ENCODE results near the gene TAS2R1.

Gene TAS2R1

DNA sequence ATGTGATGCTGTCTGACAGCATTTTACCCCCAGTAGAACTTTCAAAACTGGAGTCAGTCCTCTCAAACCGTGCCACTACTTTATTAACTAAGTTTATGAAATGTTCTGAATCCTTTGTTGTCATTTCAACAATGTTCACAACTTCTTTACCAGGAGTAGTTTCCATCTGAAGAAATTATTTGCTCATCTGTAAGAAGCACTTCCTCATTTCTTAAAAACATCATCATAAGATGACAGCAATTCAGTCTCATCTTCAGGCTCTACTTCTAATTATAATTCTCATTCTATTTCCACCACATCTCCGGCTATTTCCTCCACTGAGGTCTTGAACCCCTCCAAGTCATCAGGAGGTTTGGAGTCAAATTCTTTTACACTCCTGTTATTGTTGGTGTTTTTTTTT, 2.3 kb upstream of the TAS2R1 start:
- Mint-ChIP-seq H3K4me3 (no peak overlapping the region), H3K27ac (no peak overlapping the region), H3K4me1 (no peaks in the 10 kb centered on the region), H3K36me3 (no peaks in the 10 kb centered on the region), H3K9me3 (peaks cover 28% of the 10 kb centered on the region)
- no peak for DNase-seq (ENCODE audit: low spot score in 2 of 2)
- no peak for ATAC-seq

DNA sequence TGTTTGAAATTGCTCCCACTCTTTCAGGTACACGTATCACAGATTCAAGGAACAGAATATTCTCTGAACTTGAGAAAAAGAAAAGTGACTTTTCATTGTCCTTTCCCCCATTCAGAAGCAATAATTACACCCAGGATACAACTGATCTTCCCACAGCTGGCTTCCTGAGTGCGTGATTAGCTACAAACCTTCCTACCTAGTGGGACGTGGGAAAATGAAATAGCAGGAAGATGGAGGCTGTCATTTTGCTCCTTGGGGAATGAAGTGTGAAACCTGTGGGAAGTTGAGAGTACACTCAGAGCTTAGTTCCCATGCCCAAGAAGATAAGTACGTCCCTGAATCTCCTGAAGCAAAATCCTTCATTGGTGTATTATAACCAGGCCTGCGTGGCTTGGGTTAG, 2.6 kb downstream of the TAS2R1 start:
- ATAC-seq (no peak), DNase-seq (ENCODE audit: low spot score in 2 of 2) (no peak)
- H3K4me3 Mint-ChIP-seq: no peak overlapping the region
- H3K27ac Mint-ChIP-seq: no peak overlapping the region
- no peaks in the 10 kb centered on the region for H3K4me1 Mint-ChIP-seq
- H3K36me3 Mint-ChIP-seq: no peaks in the 10 kb centered on the region
- peaks cover 21% of the 10 kb centered on the region for H3K9me3 Mint-ChIP-seq

DNA sequence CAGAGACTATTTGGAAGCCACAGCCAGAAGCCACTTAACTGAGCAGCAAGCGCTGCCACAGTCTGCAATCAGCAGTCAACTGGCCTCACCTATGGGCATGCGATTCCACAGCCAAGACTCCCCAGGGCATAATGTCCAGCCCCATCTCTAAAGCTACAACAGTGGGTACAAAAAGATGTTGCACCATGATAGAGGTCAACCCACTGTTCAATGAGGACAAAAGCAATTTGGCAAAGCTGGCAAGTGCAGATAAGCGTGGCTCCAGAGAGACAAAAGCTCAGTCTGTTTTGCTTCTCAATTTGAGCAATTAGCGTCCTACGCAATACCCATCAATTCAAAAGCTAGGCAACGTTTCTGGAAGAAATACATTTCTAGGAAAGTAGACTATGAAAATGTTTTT, 3.2 kb downstream of the TAS2R1 start:
- no peaks in the 10 kb centered on the region for H3K36me3 Mint-ChIP-seq
- DNase-seq (ENCODE audit: low spot score in 2 of 2) (no peak), ATAC-seq (no peak)
- H3K4me1 Mint-ChIP-seq: no peaks in the 10 kb centered on the region
- no peak overlapping the region for H3K4me3 Mint-ChIP-seq
- H3K27ac Mint-ChIP-seq: no peak overlapping the region
- peaks cover 21% of the 10 kb centered on the region for H3K9me3 Mint-ChIP-seq

- DNase-seq (ENCODE audit: low spot score in 2 of 2): no peak
- no peak for ATAC-seq
- Mint-ChIP-seq H3K27ac (no peak overlapping the region), H3K4me3 (no peak overlapping the region), H3K36me3 (no peaks in the 10 kb centered on the region), H3K9me3 (peaks cover 18% of the 10 kb centered on the region), H3K4me1 (no peaks in the 10 kb centered on the region)
Measured at GRCh38 chr5:9625731-9626130, 4.4 kb downstream of the TAS2R1 start.

GRCh38 chr5:9625286-9625685, 4.9 kb downstream of the TAS2R1 start:
- no peak overlapping the region for H3K27ac Mint-ChIP-seq
- DNase-seq (ENCODE audit: low spot score in 2 of 2): no peak
- H3K4me1 Mint-ChIP-seq: no peaks in the 10 kb centered on the region
- no peak overlapping the region for H3K4me3 Mint-ChIP-seq
- no peaks in the 10 kb centered on the region for H3K36me3 Mint-ChIP-seq
- peaks cover 18% of the 10 kb centered on the region for H3K9me3 Mint-ChIP-seq
- no peak for ATAC-seq

- Mint-ChIP-seq H3K36me3 (no peaks in the 10 kb centered on the region), H3K4me3 (no peak overlapping the region), H3K9me3 (peaks cover 18% of the 10 kb centered on the region), H3K4me1 (no peaks in the 10 kb centered on the region), H3K27ac (no peak overlapping the region)
- ATAC-seq (no peak), DNase-seq (ENCODE audit: low spot score in 2 of 2) (no peak)
Measured at GRCh38 chr5:9624196-9624947, 5.8 kb downstream of the TAS2R1 start.

- Mint-ChIP-seq H3K36me3 (no peaks in the 10 kb centered on the region), H3K4me1 (no peaks in the 10 kb centered on the region), H3K9me3 (peaks cover 17% of the 10 kb centered on the region), H3K27ac (no peak overlapping the region), H3K4me3 (no peak overlapping the region)
- no peak for ATAC-seq
- no peak for DNase-seq (ENCODE audit: low spot score in 2 of 2)
Measured at GRCh38 chr5:9623661-9624060, 6.5 kb downstream of the TAS2R1 start.

DNA sequence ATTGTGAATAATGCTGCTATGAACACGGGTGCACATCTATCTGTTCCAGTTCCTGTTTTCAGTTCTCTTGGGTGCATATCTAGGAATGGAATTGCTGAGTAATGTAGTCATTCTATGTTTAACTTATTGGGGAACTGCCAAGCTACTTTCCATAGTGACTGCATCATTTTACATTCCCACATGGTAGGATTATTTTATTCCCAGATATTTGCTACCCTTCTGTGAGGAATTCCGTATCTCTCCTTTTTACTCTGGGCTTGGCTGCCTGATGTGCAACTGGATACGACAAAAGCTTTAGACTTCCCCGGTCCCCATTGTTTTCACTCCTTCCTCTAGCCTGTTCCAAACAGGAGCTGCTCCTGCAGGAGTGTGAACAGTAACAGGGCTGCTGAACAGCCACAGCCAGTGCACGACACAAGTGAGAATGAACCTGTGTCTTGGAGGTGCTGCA, 7.2 kb downstream of the TAS2R1 start:
- Mint-ChIP-seq H3K4me3 (no peak overlapping the region), H3K9me3 (peaks cover 13% of the 10 kb centered on the region), H3K27ac (no peak overlapping the region), H3K4me1 (no peaks in the 10 kb centered on the region), H3K36me3 (no peaks in the 10 kb centered on the region)
- DNase-seq (ENCODE audit: low spot score in 2 of 2): no peak
- ATAC-seq: no peak

DNA sequence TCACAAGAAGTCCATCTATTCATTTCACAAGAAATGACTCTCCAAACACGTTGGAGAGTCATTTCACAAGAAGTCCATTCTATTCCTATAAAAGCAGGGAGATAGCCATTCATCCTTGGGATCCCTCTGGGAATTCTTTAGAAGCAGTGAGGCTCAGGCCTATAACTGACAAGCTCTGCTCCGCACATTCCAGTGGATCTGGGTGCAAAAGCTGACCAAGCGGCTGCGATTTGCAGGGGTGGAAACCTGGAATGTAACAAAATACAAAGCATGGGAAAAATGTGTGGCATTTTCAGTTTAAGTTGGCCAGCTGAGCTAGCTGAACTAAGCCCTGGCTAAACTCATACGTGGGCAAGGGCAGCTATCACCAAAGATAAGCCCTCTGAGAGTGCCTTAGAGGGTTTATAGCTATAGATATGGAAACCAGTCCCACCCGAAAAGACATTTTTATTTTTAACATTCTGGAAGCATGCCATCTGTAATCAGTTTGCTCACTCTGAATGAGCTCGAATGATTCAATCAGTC, 8.7 kb downstream of the TAS2R1 start:
- H3K27ac Mint-ChIP-seq: no peak overlapping the region
- H3K9me3 Mint-ChIP-seq: peaks cover 12% of the 10 kb centered on the region
- H3K4me1 Mint-ChIP-seq: no peaks in the 10 kb centered on the region
- no peaks in the 10 kb centered on the region for H3K36me3 Mint-ChIP-seq
- no peak overlapping the region for H3K4me3 Mint-ChIP-seq
- DNase-seq (ENCODE audit: low spot score in 2 of 2) (no peak), ATAC-seq (no peak)

GRCh38 chr5:9619331-9620092, 10.6 kb downstream of the TAS2R1 start:
- Mint-ChIP-seq H3K4me1 (no peaks in the 10 kb centered on the region), H3K36me3 (no peaks in the 10 kb centered on the region), H3K4me3 (no peak overlapping the region), H3K27ac (no peak overlapping the region), H3K9me3 (peaks cover 17% of the 10 kb centered on the region)
- DNase-seq (ENCODE audit: low spot score in 2 of 2) (no peak), ATAC-seq (no peak)

DNA sequence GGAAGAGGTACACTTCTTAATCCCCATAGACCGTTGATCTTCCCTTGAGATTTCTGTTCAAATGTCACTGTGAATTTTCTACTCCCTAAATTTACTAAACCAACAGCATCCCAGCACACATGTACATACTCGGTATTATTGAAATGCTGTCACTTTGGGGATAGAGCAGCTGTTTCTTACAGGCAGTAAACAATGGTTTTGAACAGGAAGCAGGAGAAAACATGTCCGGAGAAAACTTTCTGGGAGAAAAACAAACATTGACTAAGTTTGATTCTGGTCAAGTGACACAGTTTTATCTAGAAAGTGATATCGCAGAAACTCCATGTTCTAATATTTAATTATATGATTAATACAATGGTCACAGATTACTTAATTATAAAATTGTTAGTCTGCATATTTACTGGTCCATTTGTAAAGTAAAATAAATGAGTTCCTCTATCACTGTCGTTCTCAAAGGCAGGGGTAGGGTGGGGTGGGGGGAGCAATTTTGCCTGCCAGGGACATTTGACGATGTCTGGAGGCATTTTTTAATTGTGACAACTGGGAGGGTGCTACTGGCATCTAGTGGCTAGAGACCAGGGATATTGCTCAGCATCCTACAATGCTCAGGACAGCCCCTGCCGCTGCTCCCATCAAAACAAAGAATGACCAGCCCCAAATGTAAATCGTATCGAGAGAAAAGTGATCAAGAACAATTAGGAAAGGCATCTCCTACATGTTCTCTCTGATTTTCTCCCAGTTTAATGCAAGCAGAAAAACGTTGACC, 12.2 kb downstream of the TAS2R1 start:
- ATAC-seq: no peak
- Mint-ChIP-seq H3K4me3 (no peak overlapping the region), H3K36me3 (no peaks in the 10 kb centered on the region), H3K27ac (no peak overlapping the region), H3K4me1 (no peaks in the 10 kb centered on the region), H3K9me3 (peaks cover 13% of the 10 kb centered on the region)
- DNase-seq (ENCODE audit: low spot score in 2 of 2): no peak

DNA sequence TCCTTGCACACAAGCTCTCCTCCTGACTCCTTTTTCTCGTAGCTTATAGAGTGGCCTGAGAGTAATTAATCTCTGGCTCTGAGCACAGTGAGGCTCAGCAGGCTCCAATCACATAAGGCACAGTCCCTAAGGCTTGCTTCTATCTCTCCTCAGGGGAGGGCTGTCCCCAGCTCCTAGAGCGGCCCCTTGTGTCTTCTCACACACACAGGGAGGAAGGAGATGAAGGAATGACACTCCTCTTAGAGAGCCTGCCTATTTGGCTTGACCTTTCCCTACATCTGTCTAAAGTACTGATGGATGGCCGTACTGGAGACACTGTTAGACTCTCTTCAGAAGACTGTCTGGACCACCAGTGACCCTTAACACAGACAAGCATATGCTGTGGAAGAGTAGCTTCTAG, 12.9 kb downstream of the TAS2R1 start:
- H3K9me3 Mint-ChIP-seq: peaks cover 15% of the 10 kb centered on the region
- no peaks in the 10 kb centered on the region for H3K36me3 Mint-ChIP-seq
- no peak for DNase-seq (ENCODE audit: low spot score in 2 of 2)
- no peak overlapping the region for H3K27ac Mint-ChIP-seq
- H3K4me1 Mint-ChIP-seq: no peaks in the 10 kb centered on the region
- no peak overlapping the region for H3K4me3 Mint-ChIP-seq
- no peak for ATAC-seq

- ATAC-seq: no peak
- peaks cover 24% of the 10 kb centered on the region for H3K9me3 Mint-ChIP-seq
- H3K4me3 Mint-ChIP-seq: no peak overlapping the region
- H3K36me3 Mint-ChIP-seq: no peaks in the 10 kb centered on the region
- no peak for DNase-seq (ENCODE audit: low spot score in 2 of 2)
- no peaks in the 10 kb centered on the region for H3K4me1 Mint-ChIP-seq
- H3K27ac Mint-ChIP-seq: no peak overlapping the region
Measured at GRCh38 chr5:9615331-9615730, 14.8 kb downstream of the TAS2R1 start.

DNA sequence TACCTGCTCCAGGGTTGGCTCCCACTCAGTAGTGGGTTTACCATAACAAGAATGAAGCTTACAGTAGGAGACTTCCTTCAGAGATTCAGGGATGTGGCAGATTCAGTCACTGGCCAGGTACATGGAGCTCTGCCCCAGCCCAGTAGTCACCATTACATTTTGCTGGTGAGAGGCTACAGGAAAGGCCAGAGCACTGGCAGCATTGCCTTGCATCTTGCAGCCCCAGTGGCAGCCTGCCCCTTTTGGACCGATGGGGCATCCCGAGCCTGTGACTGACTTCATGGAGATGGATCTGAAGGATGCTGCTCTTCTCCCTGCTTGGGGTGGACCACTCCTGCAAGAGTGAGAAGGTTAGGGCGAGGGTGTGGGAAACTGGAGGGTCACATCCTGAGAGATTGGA, 16.8 kb downstream of the TAS2R1 start:
- Mint-ChIP-seq H3K27ac (no peak overlapping the region), H3K9me3 (peaks cover 20% of the 10 kb centered on the region), H3K4me3 (no peak overlapping the region), H3K36me3 (no peaks in the 10 kb centered on the region), H3K4me1 (no peaks in the 10 kb centered on the region)
- DNase-seq (ENCODE audit: low spot score in 2 of 2): no peak
- ATAC-seq: peak; percentile 31

GRCh38 chr5:9610969-9611368, 19.2 kb downstream of the TAS2R1 start:
- DNase-seq (ENCODE audit: low spot score in 2 of 2): no peak
- Mint-ChIP-seq H3K4me1 (no peaks in the 10 kb centered on the region), H3K36me3 (no peaks in the 10 kb centered on the region), H3K4me3 (no peak overlapping the region), H3K27ac (no peak overlapping the region), H3K9me3 (peaks cover 20% of the 10 kb centered on the region)
- ATAC-seq: no peak
